SHP77 (cell line): ENCODE results near the gene LGI4.

ENCODE experiments used
- DNase-seq, 2 experiments: peaks; one replicate each; lab custom pipeline; 2025; lab: John Stamatoyannopoulos, UW

Gene LGI4

DNA sequence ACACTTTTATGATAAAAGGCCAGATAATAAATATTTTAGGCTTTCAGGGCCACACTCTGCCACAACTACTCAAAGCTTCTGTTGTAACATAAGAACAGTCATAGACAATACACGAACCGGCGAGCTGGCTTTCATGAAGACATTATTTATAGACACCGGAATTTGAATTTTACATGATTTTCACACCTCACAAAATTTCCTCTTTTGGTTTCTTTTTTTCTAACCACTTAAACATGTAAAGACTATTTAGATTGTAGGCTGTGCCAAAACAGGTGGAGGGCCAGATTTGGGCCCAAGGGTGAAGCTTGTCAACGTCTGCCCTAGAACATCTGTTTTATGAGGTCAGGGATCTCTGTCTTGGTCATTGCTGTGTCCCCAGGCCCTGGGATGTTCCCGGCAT, 48.9 kb downstream of the LGI4 start:
- no peak for DNase-seq

GRCh38 chr19:35084509-35084762, 50.4 kb downstream of the LGI4 start:
- no peak for DNase-seq

DNA sequence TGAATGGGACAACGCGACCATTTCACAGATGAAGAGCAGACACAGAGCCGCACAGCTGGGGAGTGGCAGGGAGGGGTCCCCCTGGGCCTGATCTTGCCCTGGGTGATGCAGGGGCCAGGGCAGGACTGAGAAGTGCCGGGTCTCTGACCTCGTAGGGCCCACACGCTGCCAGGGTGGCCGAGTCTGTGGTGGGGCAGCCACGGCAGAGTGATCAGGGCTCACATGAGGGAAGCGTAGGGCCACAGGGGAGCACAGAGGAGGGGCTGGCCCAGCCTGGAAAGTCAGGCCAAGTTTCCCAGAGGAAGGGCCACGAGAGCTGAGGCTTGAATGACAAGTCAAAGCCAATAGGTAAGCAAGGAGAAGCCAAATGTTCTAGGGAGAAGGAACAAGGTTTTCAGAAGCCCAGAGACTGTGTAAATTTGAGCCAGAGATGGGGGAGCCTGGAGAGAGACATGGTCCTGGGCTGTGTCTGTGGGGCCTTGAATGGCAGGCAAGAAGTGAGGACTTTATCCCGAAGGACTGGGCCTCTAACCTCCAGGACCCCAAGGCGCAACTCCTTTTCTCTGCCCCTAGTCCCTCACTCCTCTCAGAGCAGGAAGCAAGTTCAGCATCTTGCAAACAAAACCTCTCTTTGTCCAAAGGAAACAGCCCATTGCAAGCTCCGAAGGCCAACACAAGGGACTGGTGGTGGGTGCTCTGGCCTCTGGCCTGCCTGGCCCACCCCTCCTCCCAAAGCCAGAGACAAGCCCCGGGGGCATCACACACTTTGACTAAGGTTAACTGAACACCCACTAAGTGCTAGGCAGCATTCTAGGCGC, 51.0 kb downstream of the LGI4 start:
- DNase-seq, result no peak

DNA sequence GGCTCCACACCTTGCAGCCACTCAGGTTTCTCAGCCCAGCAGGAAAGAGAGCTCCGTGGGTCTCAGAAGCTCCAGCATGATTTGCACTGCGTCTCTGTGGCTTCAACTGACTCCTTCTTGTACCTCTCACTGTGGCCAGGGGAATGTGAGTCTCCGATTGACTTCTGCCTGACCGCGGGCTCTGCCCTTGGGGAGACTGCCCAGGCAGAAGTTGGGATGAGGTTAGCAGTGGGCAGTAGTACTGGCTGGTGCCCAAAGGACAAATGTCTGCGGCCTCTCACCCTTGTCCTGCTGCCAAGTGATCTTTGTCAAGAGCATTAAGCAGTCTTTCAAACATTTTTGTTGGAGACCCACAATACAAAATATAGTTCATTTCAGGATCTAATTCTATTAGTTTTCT, 53.7 kb downstream of the LGI4 start:
- DNase-seq, result no peak

GRCh38 chr19:35080613-35081170, 54.2 kb downstream of the LGI4 start:
- no peak for DNase-seq

DNA sequence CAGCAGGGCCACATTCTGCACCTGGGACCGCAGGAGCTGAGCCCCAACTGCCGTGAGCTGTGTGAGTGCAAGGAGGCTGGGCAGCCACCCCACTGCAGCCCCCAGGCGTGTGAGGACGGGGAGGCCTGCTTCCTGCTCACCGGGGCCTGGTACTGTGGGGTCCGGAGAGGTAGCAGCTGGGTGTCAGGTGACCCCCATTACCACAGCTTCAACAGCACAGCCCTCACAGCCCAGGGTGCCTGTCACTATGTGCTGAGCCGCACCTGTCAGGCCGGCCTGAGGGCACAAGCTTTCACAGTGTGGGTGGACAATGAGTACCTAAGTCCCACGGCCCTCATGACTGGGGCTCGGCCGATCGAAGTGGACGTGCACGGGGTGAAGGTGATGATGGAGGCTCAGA, 55.0 kb downstream of the LGI4 start:
- no peak for DNase-seq

- no peak for DNase-seq
Observed at GRCh38 chr19:35077411-35078223, 57.2 kb downstream of the LGI4 start.

DNA sequence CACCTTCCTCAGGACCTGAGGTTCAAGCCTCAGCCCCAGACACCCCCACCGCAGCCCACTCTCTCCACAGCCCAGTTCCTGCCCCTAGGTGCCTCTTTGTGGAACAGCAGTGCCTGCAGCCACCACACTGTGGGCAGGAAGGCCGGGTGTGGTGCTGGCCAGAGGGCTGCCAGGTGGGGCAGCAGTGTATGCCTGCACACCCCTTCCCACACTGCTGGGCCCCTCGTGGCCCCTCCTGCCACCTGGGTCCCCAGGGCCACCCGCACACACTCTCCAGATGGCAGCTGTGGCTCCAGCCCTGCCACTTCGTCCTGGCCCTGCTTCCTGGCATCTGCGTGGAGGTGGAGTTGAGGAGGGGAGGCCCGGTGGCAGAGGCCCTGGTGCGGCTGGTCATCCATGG, 58.2 kb downstream of the LGI4 start:
- DNase-seq, result no peak

DNA sequence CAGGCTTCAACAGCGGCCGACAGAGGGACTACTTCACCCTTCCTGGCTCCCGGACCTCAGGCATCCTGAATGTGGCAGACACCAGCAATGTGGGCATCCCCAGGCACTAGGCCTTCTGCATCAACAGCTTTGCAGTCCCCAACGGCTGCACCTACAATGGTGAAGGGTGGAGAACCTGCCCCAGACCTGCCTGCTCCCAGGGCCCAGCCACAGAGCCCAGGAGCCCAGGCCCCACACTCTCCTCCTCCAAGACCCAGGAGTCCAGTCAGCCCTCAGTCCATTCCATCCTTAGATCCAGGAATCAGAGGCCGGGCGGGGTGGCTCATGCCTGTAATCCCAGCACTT, 58.9 kb downstream of the LGI4 start:
- DNase-seq, result no peak

- DNase-seq, result no peak
Observed at GRCh38 chr19:35075202-35076025, 59.4 kb downstream of the LGI4 start.
